Activated CD4-positive, alpha-beta T cell treated with anti-CD3 and anti-CD28 coated beads, Interleukin-2, amount 50 U/mL, for 16 hours (primary cell): ENCODE measurements around the gene ABCB6.
"Not testable (repeated sequence)": the region's sequence is repeated elsewhere in the genome, so short reads cannot be mapped to it uniquely, and the experiment has no call there.

Source experiments
- DNase-seq: peaks from one replicate; pipeline ENCODE4 v3.0.0-alpha.2; 2020

Gene ABCB6

GRCh38 chr2:219213026-219213415 is 5.7 kb downstream of the ABCB6 start:
- DNase-seq, result no peak

- DNase-seq, result no peak
Observed at GRCh38 chr2:219210886-219211362, 7.8 kb downstream of the ABCB6 start.

- no peak for DNase-seq
Observed at GRCh38 chr2:219210196-219210885, 8.4 kb downstream of the ABCB6 start.

- no peak for DNase-seq
Observed at GRCh38 chr2:219209236-219210195, 9.2 kb downstream of the ABCB6 start.

- no peak for DNase-seq
Observed at GRCh38 chr2:219207884-219208740, 10.6 kb downstream of the ABCB6 start.

- no peak for DNase-seq
Observed at GRCh38 chr2:219207134-219207883, 11.4 kb downstream of the ABCB6 start.

GRCh38 chr2:219206328-219207133 is 12.2 kb downstream of the ABCB6 start, which contains the start of gene ZFAND2B:
Gene ZFAND2B (plus strand): TSS chr2:219206782. CDS start chr2:219206988, 206 bp downstream.
- peak; percentile 95 for DNase-seq

GRCh38 chr2:219205981-219206327 is 12.8 kb downstream of the ABCB6 start:
- DNase-seq, result no peak

GRCh38 chr2:219205165-219205538 is 13.6 kb downstream of the ABCB6 start:
- DNase-seq, result no peak

GRCh38 chr2:219204425-219205164 is 14.2 kb downstream of the ABCB6 start:
- no peak for DNase-seq

GRCh38 chr2:219201331-219201730 is 17.4 kb downstream of the ABCB6 start:
- DNase-seq, result not testable (repeated sequence)

- peak; percentile 20 for DNase-seq
Observed at GRCh38 chr2:219200502-219201326, 18.0 kb downstream of the ABCB6 start.

GRCh38 chr2:219199470-219200211 is 19.1 kb downstream of the ABCB6 start:
- no peak for DNase-seq

GRCh38 chr2:219198974-219199373 is 19.8 kb downstream of the ABCB6 start:
- no peak for DNase-seq

- no peak for DNase-seq
Observed at GRCh38 chr2:219197388-219197787, 21.4 kb downstream of the ABCB6 start.

- DNase-seq, result peak; percentile 19
Observed at GRCh38 chr2:219186754-219187456, 31.9 kb downstream of the ABCB6 start.

GRCh38 chr2:219184121-219184520 is 34.6 kb downstream of the ABCB6 start:
- DNase-seq, result no peak

GRCh38 chr2:219183151-219183772 is 35.5 kb downstream of the ABCB6 start:
- no peak for DNase-seq
